Muscle layer of colon (tissue), 2 donors: Measurements from ENCODE around the gene FABP2.
"Not testable (repeated sequence)": the region's sequence is repeated elsewhere in the genome, so short reads cannot be mapped to it uniquely, and the experiment has no call there.

Experiments
- H3K27ac ChIP-seq: one replicate; pipeline ENCODE4 v1.7.0; 2013; ENCODE audit warnings: low read depth, mild to moderate bottlenecking, low read length, moderate library complexity
- H3K27me3 ChIP-seq, 2 donors: one replicate each; pipeline ENCODE4 v1.7.0; 2013; ENCODE audit warnings: low read length in 2 of 2, mild to moderate bottlenecking in 2 of 2; ENCODE audit not compliant: insufficient read depth in 2 of 2, control insufficient read depth in 1 of 2
- H3K36me3 ChIP-seq: one replicate; pipeline ENCODE4 v1.7.0; 2013; ENCODE audit warnings: mild to moderate bottlenecking, low read length; ENCODE audit not compliant: insufficient read depth
- H3K4me1 ChIP-seq: one replicate; pipeline ENCODE4 v1.7.0; 2013; ENCODE audit warnings: mild to moderate bottlenecking, low read length; ENCODE audit not compliant: insufficient read depth
- H3K4me3 ChIP-seq, 2 donors: one replicate each; pipeline ENCODE4 v1.7.0; 2013; ENCODE audit warnings: low read length in 2 of 2, low read depth in 1 of 2, mild to moderate bottlenecking in 1 of 2, moderate library complexity in 1 of 2
- H3K9ac ChIP-seq: one replicate; pipeline ENCODE4 v1.7.0; 2013; ENCODE audit warnings: low read length
- H3K9me3 ChIP-seq: one replicate; pipeline ENCODE4 v1.7.0; 2013; ENCODE audit warnings: mild to moderate bottlenecking, low read length
- donor health status: abdominal sarcoma.
- donor health status: Adenocarcinoma of cecum.

FABP2 gene

DNA sequence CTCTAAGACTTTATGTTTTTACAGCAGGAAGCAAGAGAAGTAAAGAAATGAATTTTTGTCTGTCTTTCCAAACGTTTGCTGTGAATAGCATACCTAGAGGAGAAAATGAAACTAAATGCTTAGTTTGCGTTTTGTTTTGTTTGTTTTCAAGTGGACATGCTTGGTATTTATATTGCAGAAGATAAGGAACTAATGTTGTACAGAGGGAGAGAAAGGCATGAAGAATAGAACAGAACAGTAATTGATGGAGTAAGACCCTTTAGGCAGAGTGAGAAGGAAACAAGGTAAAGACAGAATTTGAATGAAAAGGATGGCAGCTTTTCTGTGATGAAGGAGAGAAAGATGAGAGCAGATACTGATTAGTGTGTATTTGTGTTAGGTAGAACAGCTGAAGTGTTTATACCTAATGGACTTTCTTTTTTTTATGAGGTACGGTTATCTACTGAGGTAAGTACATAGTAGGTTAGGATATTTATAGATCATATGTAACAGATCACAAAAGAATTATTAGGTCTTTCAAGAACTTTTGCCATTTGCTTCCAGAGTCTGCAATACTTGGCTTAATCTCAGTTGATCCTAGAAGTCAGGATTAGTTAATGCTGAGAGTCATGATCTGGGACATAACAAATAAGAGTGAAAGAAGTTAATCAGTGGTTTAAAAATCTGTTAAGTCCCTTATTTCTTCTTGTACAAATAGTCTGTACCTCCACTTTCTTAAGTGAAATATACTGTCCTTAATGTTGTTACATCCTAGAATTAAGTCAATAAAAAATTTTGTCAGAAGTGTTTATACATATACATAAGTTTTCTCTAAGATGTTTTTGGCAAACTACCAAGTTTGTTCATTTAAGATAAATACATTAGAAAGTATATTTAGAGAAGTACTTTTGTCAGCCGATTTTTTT is 36.8 kb downstream of the FABP2 start:
- no peaks in the 10 kb centered on the region for H3K36me3 ChIP-seq
- peak overlapping the region; percentile 23 to 38 for H3K4me3 ChIP-seq
- peak overlapping the region; percentile 18 for H3K27ac ChIP-seq
- H3K4me1 ChIP-seq = peaks cover 11% of the 10 kb centered on the region
- H3K27me3 ChIP-seq = no peaks in the 10 kb centered on the region
- H3K9me3 ChIP-seq = no peaks in the 10 kb centered on the region
- H3K9ac ChIP-seq = no peak overlapping the region

DNA sequence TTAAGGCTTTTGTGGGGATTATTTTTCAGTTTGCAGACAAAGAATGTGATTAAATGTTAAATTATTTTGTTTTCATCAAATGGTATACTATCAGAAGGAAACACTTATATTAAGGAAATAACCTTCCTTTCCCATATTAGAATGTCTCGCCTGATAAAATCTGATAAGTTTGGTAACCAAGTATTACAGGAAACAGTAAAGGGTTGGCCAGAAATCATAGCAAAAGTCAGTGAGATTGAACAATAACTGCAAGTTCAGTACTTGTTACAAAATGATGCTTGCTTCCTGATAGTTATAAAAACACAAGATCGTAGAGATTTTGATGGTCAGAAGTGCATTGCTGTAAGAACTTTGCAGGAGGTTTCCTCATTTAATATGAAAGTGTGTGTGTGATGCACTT is 40.5 kb downstream of the FABP2 start:
- Histone ChIP-seq H3K27ac (no peak overlapping the region), H3K4me3 (no peak overlapping the region), H3K36me3 (no peaks in the 10 kb centered on the region), H3K4me1 (peaks cover 11% of the 10 kb centered on the region), H3K9ac (no peak overlapping the region), H3K27me3 (no peaks in the 10 kb centered on the region), H3K9me3 (no peaks in the 10 kb centered on the region)

DNA sequence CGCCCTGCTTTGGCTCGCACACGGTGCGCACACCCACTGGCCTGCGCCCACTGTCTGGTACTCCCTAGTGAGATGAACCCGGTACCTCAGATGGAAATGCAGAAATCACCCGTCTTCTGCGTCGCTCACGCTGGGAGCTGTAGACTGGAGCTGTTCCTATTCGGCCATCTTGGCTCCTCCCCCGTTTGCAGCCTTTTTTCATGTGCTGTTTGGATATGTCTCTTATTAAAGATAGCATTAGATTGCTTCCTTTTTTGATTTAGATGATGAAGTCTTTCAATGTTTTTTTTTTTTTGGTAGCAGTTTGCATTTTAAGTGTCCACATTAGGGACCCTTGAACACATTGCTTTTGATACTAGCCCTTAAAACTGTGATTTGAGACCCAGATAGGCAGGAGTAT is 42.0 kb downstream of the FABP2 start:
- not testable (repeated sequence) for H3K4me1 ChIP-seq, H3K9me3 ChIP-seq, H3K27ac ChIP-seq

DNA sequence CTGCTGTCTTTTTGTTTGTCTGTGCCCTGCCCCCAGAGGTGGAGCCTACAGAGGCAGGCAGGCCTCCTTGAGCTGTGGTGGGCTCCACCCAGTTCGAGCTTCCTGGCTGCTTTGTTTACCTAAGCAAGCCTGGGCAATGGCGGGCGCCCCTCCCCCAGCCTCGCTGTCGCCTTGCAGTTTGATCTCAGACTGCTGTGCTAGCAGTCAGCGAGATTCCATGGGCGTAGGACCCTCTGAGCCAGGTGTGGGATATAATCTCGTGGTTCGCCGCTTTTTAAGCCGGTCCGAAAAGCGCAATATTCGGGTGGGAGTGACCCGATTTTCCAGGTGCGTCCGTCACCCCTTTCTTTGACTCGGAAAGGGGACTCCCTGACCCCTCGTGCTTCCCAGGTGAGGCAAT is 42.4 kb downstream of the FABP2 start:
- not testable (repeated sequence) for H3K36me3 ChIP-seq, H3K9ac ChIP-seq, H3K4me1 ChIP-seq, H3K27ac ChIP-seq, H3K4me3 ChIP-seq, H3K27me3 ChIP-seq, H3K9me3 ChIP-seq

More for the DNA sequence above, 42.0 kb downstream of the FABP2 start:
- H3K4me3 ChIP-seq, H3K27me3 ChIP-seq, H3K9ac ChIP-seq, H3K36me3 ChIP-seq: not testable (repeated sequence)

DNA sequence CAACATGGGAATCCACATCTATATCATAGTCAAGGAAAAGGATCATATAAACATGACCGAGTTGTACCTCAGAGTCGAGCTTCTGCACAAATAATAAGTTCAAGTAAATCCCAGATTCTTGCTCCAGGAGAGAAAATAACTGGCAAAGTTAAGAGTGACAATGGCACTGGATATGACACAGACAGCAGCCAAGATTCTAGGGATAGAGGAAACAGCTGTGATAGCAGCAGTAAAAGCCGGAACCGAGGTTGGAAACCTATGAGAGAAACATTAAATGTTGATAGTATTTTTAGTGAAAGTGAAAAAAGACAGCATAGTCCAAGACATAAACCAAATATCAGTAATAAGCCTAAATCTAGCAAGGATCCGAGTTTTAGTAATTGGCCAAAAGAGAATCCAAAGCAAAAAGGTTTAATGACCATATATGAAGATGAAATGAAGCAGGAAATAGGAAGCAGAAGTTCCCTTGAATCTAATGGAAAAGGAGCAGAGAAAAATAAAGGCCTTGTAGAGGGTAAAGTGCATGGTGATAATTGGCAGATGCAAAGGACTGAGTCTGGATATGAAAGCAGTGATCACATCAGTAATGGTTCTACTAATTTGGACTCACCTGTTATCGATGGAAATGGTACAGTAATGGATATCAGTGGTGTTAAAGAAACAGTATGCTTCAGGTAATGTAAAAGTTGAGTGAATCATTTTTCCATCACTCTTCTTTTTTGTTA is 50.4 kb downstream of the FABP2 start:
- Histone ChIP-seq H3K27me3 (no peaks in the 10 kb centered on the region), H3K4me3 (no peak overlapping the region), H3K9ac (no peak overlapping the region), H3K4me1 (no peaks in the 10 kb centered on the region), H3K36me3 (peaks cover 9% of the 10 kb centered on the region), H3K9me3 (no peaks in the 10 kb centered on the region), H3K27ac (no peak overlapping the region)

DNA sequence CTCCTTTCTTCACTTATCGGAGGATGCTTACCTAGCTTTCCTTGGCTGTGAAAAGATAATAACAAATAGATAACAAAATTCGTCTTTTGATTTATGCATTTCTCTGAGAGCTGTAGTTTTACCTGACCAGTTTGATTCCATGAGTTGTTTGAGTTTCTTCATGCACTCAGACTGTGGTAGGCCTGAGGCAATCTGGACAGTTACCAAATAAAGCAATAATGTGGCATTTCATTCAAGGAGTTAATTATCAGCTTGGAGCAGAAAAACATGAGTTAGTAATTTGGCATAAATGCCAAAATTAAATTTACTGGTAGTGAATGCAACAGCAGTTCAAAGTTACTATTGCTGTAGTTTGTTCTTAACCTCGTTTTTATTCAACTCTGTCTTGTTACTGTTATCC is 53.5 kb downstream of the FABP2 start:
- Histone ChIP-seq H3K27ac (no peak overlapping the region), H3K36me3 (peaks cover 9% of the 10 kb centered on the region), H3K4me3 (no peak overlapping the region), H3K9ac (no peak overlapping the region), H3K9me3 (no peaks in the 10 kb centered on the region), H3K27me3 (no peaks in the 10 kb centered on the region), H3K4me1 (no peaks in the 10 kb centered on the region)
